Measurements from ENCODE around the gene SH3PXD2A. TPM values are rescaled to one million over a fixed set of nuclear protein-coding genes. Genes with fewer than 3 reads are reported as not detected.

SH3PXD2A gene
- total RNA-seq = 27.7 and 29.0 TPM in 2 replicates

GRCh38 chr10:103855424-103855823 is at the start of gene SH3PXD2A:
Gene SH3PXD2A, minus strand, starts transcription at chr10:103855576. Its CDS starts 310 bp downstream, at chr10:103855266.
- peak; percentile 92 for DNase-seq (ENCODE audit: insufficient read length, low spot score, missing footprints)
- peak within 1 kb of the TSS; percentile 58 for H2AFZ ChIP-seq (ENCODE audit: low read length)

GRCh38 chr10:103901299-103901698 is 45.9 kb upstream of the SH3PXD2A start:
- no peak for TF ChIP-seq CTCF (IDR thresholded peaks at IDR 0.05; ENCODE audit: extremely low read depth, low read depth, low read length)
- no peaks in the 10 kb centered on the region for H4K20me1 ChIP-seq (ENCODE audit: insufficient read depth, low read length)
- no peak for DNase-seq (ENCODE audit: insufficient read length, low spot score, missing footprints)
- H2AFZ ChIP-seq (ENCODE audit: low read length) = no peak overlapping the region
- H3K9me3 ChIP-seq (ENCODE audit: low read depth, low read length) = no peaks in the 10 kb centered on the region
- H3K36me3 ChIP-seq (ENCODE audit: insufficient read depth, low read length) = peaks cover 25% of the 10 kb centered on the region
- H3K27ac ChIP-seq (ENCODE audit: low read depth, low read length) = no peak overlapping the region
- no peaks in the 10 kb centered on the region for H3K79me2 ChIP-seq (ENCODE audit: insufficient read depth, low read length)
- peaks cover 5% of the 10 kb centered on the region for H3K4me1 ChIP-seq (ENCODE audit: insufficient read depth, low read length)
- H3K27me3 ChIP-seq (ENCODE audit: insufficient read depth, low read length) = no peaks in the 10 kb centered on the region
- no peak overlapping the region for H3K4me3 ChIP-seq (ENCODE audit: insufficient read depth, low read length)
- no peak overlapping the region for H3K4me2 ChIP-seq (ENCODE audit: insufficient read depth, low read length)

More at GRCh38 chr10:103855424-103855823, at the start of gene SH3PXD2A:
- peak within 1 kb of the TSS; percentile 77 for H3K4me3 ChIP-seq (ENCODE audit: insufficient read depth, low read length)
- peak within 1 kb of the TSS; percentile 77 for H3K4me2 ChIP-seq (ENCODE audit: insufficient read depth, low read length)
- H3K4me1 ChIP-seq (ENCODE audit: insufficient read depth, low read length) = peaks cover 40% of the 10 kb centered on the region
- no peak for TF ChIP-seq CTCF (IDR thresholded peaks at IDR 0.05; ENCODE audit: extremely low read depth, low read depth, low read length)
- no peaks in the 10 kb centered on the region for H3K9me3 ChIP-seq (ENCODE audit: low read depth, low read length)
- H3K36me3 ChIP-seq (ENCODE audit: insufficient read depth, low read length) = no peaks in the 10 kb centered on the region
- H3K27me3 ChIP-seq (ENCODE audit: insufficient read depth, low read length) = no peaks in the 10 kb centered on the region
- H3K79me2 ChIP-seq (ENCODE audit: insufficient read depth, low read length) = peaks cover 23% of the 10 kb centered on the region
- H3K27ac ChIP-seq (ENCODE audit: low read depth, low read length) = peak within 1 kb of the TSS; percentile 98
- no peaks in the 10 kb centered on the region for H4K20me1 ChIP-seq (ENCODE audit: insufficient read depth, low read length)

- no peaks in the 10 kb centered on the region for H3K9me3 ChIP-seq (ENCODE audit: low read depth, low read length)
- H3K79me2 ChIP-seq (ENCODE audit: insufficient read depth, low read length) = no peaks in the 10 kb centered on the region
- no peak for TF ChIP-seq CTCF (IDR thresholded peaks at IDR 0.05; ENCODE audit: extremely low read depth, low read depth, low read length)
- H2AFZ ChIP-seq (ENCODE audit: low read length) = no peak overlapping the region
- H3K4me1 ChIP-seq (ENCODE audit: insufficient read depth, low read length) = peaks cover 21% of the 10 kb centered on the region
- peaks cover 20% of the 10 kb centered on the region for H3K36me3 ChIP-seq (ENCODE audit: insufficient read depth, low read length)
- DNase-seq (ENCODE audit: insufficient read length, low spot score, missing footprints) = no peak
- no peak overlapping the region for H3K4me2 ChIP-seq (ENCODE audit: insufficient read depth, low read length)
- H3K4me3 ChIP-seq (ENCODE audit: insufficient read depth, low read length) = no peak overlapping the region
- H3K27me3 ChIP-seq (ENCODE audit: insufficient read depth, low read length) = no peaks in the 10 kb centered on the region
- no peak overlapping the region for H3K27ac ChIP-seq (ENCODE audit: low read depth, low read length)
- no peaks in the 10 kb centered on the region for H4K20me1 ChIP-seq (ENCODE audit: insufficient read depth, low read length)
Observed at GRCh38 chr10:103899312-103899711, 43.9 kb upstream of the SH3PXD2A start.

GRCh38 chr10:103897241-103897774 is 41.9 kb upstream of the SH3PXD2A start:
- TF ChIP-seq CTCF (IDR thresholded peaks at IDR 0.05; ENCODE audit: extremely low read depth, low read depth, low read length) = no peak
- Histone ChIP-seq H4K20me1 (ENCODE audit: insufficient read depth, low read length) (no peaks in the 10 kb centered on the region), H3K79me2 (ENCODE audit: insufficient read depth, low read length) (no peaks in the 10 kb centered on the region), H3K36me3 (ENCODE audit: insufficient read depth, low read length) (peaks cover 15% of the 10 kb centered on the region), H3K4me2 (ENCODE audit: insufficient read depth, low read length) (no peak overlapping the region), H3K4me3 (ENCODE audit: insufficient read depth, low read length) (no peak overlapping the region), H3K27me3 (ENCODE audit: insufficient read depth, low read length) (no peaks in the 10 kb centered on the region), H3K9me3 (ENCODE audit: low read depth, low read length) (no peaks in the 10 kb centered on the region), H3K4me1 (ENCODE audit: insufficient read depth, low read length) (peaks cover 27% of the 10 kb centered on the region), H2AFZ (ENCODE audit: low read length) (no peak overlapping the region), H3K27ac (ENCODE audit: low read depth, low read length) (no peak overlapping the region)
- no peak for DNase-seq (ENCODE audit: insufficient read length, low spot score, missing footprints)
